Activated CD8-positive, alpha-beta memory T cell treated with anti-CD3 and anti-CD28 coated beads, Interleukin-2, amount 50 U/mL, for 1 hour (primary cell): Measurements from ENCODE around the gene ANO3.

Experiments
- DNase-seq: peaks from one replicate; pipeline ENCODE4 v3.0.0-alpha.2; 2020; ENCODE audit errors: extremely low read depth

Gene ANO3

DNA sequence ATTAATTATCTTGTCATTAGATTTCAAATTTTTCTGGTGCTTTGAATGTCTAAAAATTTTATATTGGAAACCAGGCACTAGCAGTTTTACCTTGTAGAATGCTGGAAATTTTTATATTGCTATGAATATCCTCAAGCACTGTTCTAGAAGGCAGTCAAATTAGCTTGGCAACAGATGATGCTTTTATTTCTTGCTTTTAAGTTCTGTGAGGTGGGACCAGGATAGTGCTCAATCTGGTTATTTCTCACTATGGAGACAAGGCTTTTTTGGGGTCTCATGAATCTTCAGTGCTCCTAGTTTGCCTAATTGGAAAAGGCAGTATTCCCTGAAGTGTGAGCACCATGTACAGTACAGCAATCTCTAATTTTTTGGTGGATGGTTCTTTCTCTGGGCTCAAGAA lies 27.1 kb downstream of the ANO3 start:
- no peak for DNase-seq

DNA sequence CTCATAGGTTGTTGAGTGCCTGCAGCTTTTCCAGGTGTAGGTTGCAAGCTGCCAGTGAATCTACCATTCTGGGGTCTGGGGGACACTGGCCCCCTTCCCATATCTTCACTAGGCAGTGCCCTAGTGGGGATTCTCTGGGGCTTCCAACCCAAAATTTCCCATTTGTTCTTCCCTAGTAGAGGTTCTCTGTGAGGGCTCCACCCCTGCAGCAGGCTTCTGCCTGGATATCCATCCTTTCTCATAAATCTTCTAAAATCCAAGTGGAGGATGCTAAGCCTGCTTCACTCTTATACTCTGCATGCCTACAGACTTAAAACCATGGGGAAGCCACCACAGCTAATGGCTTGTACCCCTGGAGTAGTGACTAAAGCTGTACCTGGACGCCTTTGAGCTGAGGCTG lies 33.4 kb downstream of the ANO3 start:
- no peak for DNase-seq

DNA sequence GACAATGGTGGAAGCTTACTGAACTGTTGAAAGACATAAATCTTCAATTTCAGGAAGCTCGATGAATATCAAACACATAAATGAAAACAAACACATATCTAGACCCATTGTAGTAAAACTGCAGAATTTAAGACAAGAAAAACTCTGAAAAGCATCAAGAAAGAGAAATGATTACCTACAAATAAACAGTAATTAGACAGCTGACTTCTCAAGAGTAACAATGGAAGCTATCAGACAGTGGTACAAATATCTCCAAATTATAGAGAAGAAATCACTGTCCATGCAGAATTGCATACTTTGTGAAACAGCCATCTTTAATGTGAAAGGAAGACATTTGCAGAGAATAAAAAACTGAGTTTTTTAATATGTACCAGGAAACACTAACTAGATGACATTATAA lies 45.7 kb downstream of the ANO3 start:
- no peak for DNase-seq

DNA sequence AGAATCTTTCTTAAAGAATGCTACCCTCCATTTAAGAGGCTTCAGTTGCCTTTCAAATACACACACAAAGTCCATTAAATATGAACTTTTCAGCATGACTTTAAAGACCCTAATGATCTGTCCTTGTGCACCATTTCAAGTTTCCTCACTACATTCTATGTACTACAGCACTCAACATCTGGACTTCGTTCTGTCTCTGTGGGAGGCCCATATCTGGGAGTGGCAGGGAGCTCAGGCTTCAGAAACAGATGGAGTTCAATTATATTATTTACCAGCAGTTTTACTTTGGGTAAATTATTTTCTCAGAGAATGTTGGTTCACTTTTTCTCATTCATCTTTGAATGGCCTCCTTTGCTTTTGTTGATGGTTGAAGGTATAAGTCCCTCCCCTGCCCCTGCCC lies 67.4 kb downstream of the ANO3 start:
- no peak for DNase-seq

DNA sequence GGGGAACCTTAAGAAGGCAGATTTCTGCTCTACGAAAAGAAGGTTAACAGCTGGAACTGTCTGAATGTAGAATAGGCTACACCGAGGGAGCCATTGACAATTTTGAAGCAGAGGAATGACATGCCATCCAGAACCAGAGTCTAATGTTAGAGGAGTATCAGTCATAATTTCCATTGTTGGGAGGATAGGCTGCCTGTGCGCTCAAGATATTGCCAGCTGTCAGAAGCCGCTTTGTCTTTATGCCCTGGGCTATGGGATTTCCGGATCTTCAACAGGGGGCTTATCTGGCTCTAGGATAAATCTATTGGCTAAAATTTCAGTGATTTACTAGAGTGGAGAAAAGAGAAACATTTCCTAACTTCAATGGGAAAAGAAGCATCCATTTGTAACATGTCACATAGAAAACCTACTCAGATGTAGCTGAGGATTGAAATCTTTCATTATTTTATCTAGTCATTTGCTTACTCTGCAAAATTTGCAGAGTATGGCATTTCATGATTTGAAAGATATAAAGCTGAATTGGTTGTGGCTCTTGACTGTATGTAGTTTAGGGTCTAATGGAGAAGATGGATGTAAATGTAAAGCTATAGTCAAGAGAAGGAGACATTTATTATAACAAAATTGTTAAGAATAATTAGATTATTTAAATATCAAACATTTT lies 78.9 kb downstream of the ANO3 start:
- no peak for DNase-seq

DNA sequence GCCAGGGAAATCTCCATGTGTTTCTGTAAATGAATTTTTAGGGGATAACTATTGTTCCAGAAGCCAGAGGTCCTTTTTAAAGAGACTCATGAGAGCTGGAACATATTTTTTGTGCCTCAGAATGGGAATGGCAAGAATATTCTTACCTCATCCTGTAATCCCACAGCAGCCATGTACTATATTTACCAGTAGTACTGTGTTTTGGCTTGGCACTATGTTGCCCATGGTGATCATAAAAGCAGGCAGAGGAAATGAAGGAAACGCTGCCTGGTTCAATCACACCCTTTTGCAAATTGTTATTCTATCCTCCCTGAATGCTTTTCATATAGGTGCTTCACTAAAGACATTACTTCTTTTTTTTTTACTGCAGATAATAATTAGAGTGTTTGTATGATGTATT lies 81.0 kb downstream of the ANO3 start:
- no peak for DNase-seq

DNA sequence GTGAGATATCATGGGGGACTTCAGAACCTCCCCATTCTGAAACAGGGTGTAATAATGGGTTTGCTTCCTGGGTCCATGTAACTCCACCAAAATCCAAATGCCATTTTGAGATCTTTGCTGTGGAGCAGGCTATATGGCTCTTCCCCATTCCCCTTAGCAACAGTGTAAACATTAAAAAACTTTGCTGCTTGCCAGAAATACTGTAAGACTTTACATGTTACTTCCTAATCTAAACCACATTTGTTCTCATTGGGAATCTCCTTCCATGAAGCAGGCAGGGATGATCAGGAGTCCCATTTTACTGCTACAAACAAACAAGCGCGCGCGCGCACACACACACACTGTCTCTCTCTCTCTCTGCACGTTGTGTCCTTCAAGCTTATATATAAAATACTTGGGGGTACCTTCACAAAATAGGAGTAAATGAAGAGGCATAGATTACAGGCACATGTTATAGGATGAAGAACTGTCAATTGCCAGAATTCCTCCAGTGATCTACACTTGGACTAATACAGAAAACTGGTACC lies 86.5 kb downstream of the ANO3 start:
- no peak for DNase-seq

DNA sequence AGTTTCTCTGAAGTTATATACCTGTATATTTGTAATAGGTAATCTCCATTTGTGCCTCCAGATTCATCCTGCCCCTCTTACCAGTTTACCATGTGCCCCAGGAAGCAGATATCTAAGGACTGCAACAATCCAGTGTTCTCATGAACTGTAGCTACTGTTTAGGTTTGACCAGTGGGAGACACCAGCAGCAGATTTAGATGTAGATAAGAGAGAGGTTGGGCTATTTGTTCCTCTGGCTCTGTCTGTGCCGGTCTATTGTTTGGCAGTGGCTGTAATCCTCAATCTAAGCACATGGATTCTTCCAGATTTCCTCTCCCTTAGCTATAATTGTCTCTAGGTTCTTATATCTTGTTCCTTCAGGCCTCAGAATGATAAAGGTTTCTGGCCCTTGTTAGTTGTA lies 88.4 kb downstream of the ANO3 start:
- DNase-seq: no peak

DNA sequence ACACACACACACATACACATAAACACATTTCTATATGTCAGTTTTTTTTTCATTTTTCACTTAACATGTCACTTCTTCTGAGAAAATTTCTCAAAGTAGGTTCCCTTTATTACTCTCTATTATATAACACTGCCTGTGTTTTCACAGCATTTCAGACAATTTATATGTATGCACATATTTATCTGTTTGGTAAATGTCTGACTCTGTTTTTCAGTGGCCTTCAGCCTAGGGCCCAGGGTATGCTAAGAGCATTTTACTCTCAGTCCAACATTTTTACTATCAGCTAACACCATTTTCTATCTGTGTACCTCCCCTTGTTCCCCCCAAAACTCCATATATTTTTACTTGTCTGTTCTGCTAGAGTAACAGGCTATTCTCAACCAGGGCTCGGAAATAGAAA lies 92.3 kb downstream of the ANO3 start:
- no peak for DNase-seq

DNA sequence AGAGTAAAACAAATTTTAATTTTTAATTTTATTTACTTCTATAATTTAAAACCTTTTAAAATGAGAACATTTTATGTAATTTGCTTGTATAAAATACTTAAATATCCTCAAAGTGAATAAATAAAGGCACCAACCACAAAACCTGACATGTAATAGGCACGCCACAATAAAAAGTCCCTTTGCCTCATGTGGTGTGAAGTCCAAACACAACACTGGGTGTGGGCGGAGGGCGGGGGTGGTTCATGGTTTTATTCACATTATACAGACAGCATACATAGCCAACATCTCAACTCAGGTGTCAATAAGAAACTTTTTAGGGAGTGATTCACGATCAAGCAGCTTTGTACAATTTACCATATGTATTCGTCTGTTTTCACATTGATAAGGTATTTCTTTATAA lies 107.9 kb downstream of the ANO3 start:
- DNase-seq: no peak

DNA sequence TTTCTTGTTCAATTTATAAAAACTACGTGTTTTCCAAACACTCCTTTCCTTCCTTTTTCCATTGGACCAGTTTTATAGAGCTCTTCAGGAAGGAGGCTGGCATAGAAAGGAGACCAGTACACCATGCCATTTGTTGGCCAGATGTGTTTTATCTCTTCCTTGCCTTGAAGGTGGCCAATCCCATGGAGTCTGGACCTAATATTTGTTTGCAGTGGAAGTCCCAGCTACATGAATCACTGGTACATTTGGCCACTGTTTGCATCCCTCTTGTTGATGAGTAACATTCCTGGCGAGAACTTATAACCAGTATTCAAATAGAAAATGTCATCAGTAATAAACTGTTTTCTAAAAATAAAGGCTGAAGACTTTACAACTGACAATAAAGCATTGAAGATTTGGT lies 110.2 kb downstream of the ANO3 start:
- DNase-seq: no peak

DNA sequence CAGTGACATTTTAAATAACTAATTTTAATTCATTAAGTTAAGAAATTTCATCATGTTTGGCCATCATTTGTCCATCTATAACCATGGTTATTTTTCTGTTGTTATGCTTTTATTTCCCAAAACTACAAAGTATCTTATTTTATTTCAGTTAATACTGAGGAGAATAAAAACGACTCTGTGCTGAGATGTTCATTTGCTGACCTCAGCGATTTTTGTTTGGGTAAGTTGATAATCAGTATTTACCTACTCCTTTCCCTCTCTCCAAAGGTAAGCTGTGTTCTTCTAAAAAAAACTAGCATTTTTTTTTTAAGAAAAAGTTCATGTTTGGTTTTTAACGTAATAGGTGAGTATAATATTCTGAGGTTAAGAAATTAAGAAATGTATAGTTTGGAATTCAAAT lies 111.7 kb downstream of the ANO3 start:
- no peak for DNase-seq

DNA sequence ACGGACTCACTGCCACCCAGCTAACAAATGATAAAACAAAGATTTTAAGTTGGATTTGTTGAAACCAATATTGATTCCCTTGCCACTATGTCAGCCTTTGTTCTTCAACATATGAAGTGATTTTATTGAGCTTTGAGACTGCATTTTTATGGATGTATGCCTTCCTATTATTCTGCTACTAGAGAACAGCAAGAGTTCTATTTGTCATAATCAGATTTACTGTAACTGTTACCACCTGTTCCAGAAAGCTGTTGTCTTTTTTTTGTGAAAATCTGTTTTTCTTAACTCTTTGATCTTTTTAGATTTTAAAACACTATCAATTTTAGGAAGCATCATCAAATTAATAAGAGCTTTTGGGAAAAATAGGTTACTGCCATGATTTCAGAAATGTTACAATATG lies 125.7 kb downstream of the ANO3 start:
- no peak for DNase-seq

DNA sequence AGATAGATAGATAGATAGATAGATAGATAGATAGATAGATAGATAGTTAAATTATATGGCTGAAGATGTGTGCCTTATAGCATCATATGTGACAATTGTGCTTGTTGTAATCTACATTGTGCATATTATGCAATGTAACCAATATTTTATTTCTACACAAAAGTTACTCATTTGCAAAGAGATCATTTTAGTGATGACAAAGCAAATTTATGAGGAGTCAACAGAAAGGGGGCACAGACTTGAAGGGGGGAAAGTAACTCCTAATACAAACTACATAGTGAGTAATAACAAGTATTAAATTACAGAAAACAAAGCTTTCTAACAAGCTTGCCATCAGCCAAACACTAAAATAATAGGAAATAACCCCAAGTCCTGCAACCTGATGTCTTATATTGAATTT lies 133.3 kb downstream of the ANO3 start:
- DNase-seq: no peak

DNA sequence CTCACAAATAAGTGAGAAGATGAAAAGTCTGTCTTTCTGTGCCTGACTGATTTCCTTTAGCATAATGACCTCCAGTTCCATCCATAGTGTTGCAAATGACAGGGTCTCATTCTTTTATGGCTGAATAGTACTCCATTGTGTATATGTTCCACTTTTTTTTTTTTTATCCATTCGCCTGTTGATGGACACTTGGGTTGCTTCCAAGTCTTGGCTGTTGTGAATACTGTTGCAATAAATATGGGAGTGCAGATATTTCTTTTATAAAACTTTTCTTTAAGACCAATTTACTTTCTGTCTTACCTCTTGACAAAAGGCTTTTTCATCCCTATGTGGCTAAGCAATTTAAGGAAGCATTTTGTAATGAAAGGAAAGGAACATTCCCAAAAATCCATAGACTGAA lies 135.6 kb downstream of the ANO3 start:
- no peak for DNase-seq

DNA sequence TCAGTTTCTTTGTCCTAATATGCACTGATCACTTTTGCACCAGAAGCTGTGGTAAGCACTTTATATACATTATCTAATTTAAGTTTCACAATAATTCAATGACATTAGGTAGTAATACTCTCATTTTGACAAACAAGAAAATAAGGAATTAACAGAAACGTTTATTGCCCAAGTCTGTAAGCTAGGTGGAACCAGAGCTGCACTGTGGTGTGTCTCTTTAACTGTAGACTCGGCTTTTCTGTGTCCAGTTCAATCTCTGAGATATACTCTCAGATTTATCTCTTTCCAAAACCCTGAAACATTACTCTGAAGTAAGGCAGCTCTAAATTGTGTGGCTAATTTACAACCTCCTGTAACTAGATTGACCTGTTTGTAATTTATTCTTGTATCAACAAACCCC lies 139.1 kb downstream of the ANO3 start:
- DNase-seq: no peak

DNA sequence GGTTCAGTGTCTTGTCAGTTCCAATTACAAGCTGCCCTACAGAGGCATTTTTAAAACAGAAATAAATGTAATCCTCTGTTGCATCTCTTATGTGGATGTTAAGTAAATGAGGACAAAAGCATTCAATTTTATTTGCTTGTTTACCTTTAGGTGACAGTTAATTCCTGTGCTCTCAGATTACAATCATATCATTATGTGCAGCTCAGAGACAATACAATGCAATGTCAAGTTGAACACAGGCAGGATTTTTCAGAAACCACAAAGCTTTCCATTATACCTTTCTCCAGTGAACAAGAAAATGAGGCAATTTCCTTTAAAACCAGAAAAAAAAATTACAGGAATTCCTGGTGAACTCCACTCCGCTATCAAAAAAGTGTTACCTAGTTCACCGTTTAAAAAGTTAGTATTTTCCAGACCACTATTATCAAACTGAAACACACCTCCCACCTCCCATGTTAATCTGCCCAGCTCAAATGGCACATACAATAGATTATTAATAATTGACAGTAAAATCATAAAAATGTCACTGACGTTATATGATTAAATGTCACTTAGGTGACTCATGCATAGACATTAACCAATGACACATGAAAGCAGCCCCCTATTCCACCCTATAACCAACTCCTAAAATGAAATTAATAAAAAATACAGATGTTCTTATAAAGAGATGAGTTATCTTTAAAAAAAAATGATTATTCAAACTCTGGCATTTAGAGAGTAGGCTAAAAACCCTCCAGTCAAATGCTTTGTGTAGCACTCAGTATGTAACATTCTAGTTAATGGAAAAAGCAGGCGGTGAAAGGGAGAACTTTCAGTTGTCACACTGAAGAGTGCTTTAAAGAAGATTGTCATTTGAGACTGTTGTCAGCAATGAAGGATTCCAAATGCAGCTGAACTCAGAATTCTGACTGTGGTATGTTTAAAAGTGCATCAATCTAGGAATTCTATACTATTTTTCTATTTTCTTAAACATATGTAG lies 141.6 kb downstream of the ANO3 start:
- no peak for DNase-seq

DNA sequence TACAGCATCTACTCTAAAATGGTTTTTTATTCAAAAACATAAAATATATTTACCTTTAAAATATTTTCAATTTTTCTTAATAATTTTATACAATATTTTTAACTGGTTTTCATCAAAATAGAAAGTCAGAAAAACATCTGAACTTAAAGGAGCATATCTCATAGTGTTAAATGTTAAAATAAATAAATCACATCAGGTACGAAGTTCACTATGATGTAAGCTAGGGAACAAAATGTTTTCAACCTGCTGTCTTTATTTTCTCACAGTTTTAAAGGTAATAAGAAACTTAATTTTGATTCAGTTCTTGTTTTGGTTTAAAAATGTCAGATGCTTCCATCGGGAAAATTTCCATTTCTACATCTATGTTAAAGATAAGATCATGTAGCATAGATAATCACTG lies 142.5 kb downstream of the ANO3 start:
- no peak for DNase-seq

DNA sequence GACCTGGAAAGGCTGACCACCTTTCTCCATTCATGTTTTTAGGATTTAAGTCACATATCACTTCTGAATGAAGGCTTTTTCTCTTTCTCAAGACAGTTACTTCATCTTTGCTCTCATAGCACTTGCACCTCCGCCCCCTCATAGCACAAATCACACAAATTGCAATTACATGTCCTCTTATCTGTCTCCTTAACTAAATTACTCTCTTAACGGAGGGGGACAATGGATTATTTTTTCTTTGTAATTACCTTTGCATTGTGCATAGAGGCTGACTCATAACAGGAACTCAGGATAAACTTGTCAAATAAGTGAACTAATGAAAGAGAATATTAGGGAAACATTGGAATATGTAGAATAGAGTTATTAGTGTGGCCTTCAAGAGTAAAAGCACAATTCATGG lies 145.5 kb downstream of the ANO3 start:
- no peak for DNase-seq

DNA sequence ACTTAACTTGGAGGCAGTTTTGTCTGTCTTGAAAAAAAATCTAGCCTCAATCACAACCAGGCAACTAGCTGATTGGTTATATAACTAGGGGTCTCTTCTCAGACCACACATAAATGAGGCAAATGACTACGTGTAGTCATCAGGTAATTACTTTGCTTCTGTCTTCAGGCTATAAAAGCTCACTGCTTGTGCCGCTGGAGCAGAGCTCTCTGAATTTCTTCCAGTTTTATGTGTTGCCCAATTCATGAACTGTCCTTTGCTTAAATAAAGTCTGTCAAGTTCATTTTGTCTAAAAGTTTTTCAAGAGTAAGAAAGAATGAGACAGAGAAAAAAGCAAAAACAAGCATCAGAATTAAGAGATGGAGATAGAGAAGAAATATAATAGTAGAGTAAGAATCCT lies 146.8 kb downstream of the ANO3 start:
- DNase-seq: no peak

DNA sequence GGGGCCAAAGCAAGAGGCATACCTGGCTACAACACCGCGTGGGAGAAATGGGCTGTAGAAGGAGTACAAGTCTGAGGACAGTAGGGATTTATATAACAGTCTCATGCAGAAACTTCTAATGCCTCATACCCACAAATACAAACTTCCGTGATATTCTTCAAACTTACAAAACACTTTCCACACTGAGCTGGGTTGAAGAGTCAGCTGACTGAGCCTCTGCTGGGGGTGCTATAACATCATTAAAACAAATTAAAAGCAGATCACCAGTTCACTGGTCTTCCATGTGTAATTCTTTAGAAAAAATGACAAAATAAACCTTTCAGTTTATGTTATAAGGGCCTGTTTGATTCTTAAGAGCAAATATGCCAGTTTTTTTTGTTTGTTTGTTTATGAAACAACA lies 148.1 kb downstream of the ANO3 start:
- no peak for DNase-seq

DNA sequence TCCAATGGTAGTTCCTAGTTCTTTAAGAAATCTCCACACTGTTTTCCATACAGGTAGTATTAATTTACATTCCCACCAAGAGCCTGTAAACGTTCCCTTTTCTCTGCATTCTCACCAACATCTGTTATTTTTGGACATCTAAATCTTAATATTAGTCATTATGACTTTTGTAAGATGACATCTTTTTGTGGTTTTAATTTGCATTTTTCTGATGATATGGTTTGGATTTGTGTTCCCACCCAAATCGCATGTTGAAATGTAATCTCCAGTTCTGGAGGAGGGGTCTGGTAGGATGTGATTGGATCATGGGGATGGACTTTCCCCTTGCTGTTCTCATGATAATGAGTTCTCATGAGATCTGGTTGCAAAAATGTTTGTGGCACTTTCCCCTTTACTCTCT lies 151.2 kb downstream of the ANO3 start:
- no peak for DNase-seq

DNA sequence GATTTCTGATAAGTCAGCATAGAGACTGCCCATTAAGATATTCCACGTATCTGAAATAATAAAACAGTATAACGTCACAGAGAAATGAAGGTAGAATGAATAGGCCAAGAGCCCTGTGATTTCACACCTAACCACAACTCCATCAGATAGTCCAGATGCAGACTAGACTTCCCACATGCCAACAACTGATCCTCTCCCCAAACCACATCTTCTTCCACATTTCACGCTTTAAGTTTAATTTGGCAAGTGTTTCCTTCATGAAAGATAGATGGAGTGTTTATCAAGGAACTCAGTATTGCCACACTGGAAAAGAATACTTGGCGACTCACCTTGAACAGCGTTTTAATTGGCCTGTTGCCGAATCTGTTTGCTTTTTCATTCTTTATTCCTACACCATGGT lies 158.6 kb downstream of the ANO3 start:
- DNase-seq: no peak
